Mononuclear cell (primary cell): ENCODE measurements around the gene HMCN2. TPM values are rescaled to one million over a fixed set of nuclear protein-coding genes. Genes with fewer than 3 reads are reported as not detected.

Experiments used
- H3K27me3 ChIP-seq: 2 replicates; pipeline ENCODE4 v1.6.0; 2011; ENCODE audit warnings: low read length, control low read depth; ENCODE audit not compliant: insufficient read depth
- H3K4me1 ChIP-seq: 2 replicates; pipeline ENCODE4 v1.5.1; 2011; ENCODE audit warnings: mild to moderate bottlenecking, low read length, control low read depth; ENCODE audit not compliant: insufficient read depth
- H3K4me3 ChIP-seq: 2 replicates; pipeline ENCODE4 v1.5.1; 2011; ENCODE audit warnings: mild to moderate bottlenecking, low read length, moderate library complexity
- H3K9me3 ChIP-seq: 2 replicates; pipeline ENCODE4 v1.5.1; 2011; ENCODE audit warnings: low read depth, mild to moderate bottlenecking, control low read depth, low read length
- total RNA-seq: library from RNA; depleted of rRNA; stranded (reverse); fragments of >200 nt; gene quantifications from one replicate; pipeline ENCODE4 v1.2.3, GENCODE V29; 2012

The HMCN2 gene
- total RNA-seq, 1 donor, result not detected

- Histone ChIP-seq H3K27me3 (no peaks in the 10 kb centered on the region), H3K4me1 (no peaks in the 10 kb centered on the region), H3K9me3 (no peaks in the 10 kb centered on the region), H3K4me3 (no peak overlapping the region)
These were observed 37.4 kb downstream of the HMCN2 start for GRCh38 chr9:130302785-130303612.

GRCh38 chr9:130303613-130304055, 38.1 kb downstream of the HMCN2 start:
- no peak overlapping the region for H3K4me3 ChIP-seq
- H3K9me3 ChIP-seq, result no peaks in the 10 kb centered on the region
- no peaks in the 10 kb centered on the region for H3K4me1 ChIP-seq
- no peaks in the 10 kb centered on the region for H3K27me3 ChIP-seq

GRCh38 chr9:130304116-130304515, 38.6 kb downstream of the HMCN2 start:
- H3K9me3 ChIP-seq, result no peaks in the 10 kb centered on the region
- no peaks in the 10 kb centered on the region for H3K4me1 ChIP-seq
- H3K27me3 ChIP-seq, result no peaks in the 10 kb centered on the region
- H3K4me3 ChIP-seq, result no peak overlapping the region

- Histone ChIP-seq H3K27me3 (no peaks in the 10 kb centered on the region), H3K4me1 (no peaks in the 10 kb centered on the region), H3K9me3 (no peaks in the 10 kb centered on the region), H3K4me3 (no peak overlapping the region)
These were observed 39.1 kb downstream of the HMCN2 start for GRCh38 chr9:130304643-130305042.

- Histone ChIP-seq H3K9me3 (no peaks in the 10 kb centered on the region), H3K4me3 (no peak overlapping the region), H3K4me1 (no peaks in the 10 kb centered on the region), H3K27me3 (no peaks in the 10 kb centered on the region)
These were observed 39.8 kb downstream of the HMCN2 start for GRCh38 chr9:130305381-130305780.

GRCh38 chr9:130306823-130307666, 41.5 kb downstream of the HMCN2 start:
- Histone ChIP-seq H3K9me3 (no peaks in the 10 kb centered on the region), H3K4me3 (no peak overlapping the region), H3K27me3 (no peaks in the 10 kb centered on the region), H3K4me1 (no peaks in the 10 kb centered on the region)

- H3K27me3 ChIP-seq, result no peaks in the 10 kb centered on the region
- H3K4me3 ChIP-seq, result no peak overlapping the region
- no peaks in the 10 kb centered on the region for H3K9me3 ChIP-seq
- no peaks in the 10 kb centered on the region for H3K4me1 ChIP-seq
These were observed 42.0 kb downstream of the HMCN2 start for GRCh38 chr9:130307667-130307943.

GRCh38 chr9:130308081-130308571, 42.6 kb downstream of the HMCN2 start:
- Histone ChIP-seq H3K9me3 (no peaks in the 10 kb centered on the region), H3K4me3 (no peak overlapping the region), H3K27me3 (no peaks in the 10 kb centered on the region), H3K4me1 (no peaks in the 10 kb centered on the region)

- Histone ChIP-seq H3K4me1 (no peaks in the 10 kb centered on the region), H3K4me3 (no peak overlapping the region), H3K9me3 (no peaks in the 10 kb centered on the region), H3K27me3 (no peaks in the 10 kb centered on the region)
These were observed 44.3 kb downstream of the HMCN2 start for GRCh38 chr9:130309689-130310455.

- H3K27me3 ChIP-seq, result no peaks in the 10 kb centered on the region
- no peaks in the 10 kb centered on the region for H3K4me1 ChIP-seq
- no peak overlapping the region for H3K4me3 ChIP-seq
These were observed 44.9 kb downstream of the HMCN2 start for GRCh38 chr9:130310456-130310855.

GRCh38 chr9:130311003-130311402, 45.4 kb downstream of the HMCN2 start:
- no peak overlapping the region for H3K4me3 ChIP-seq
- H3K9me3 ChIP-seq, result no peaks in the 10 kb centered on the region
- H3K4me1 ChIP-seq, result no peaks in the 10 kb centered on the region
- H3K27me3 ChIP-seq, result no peaks in the 10 kb centered on the region

More at GRCh38 chr9:130310456-130310855, 44.9 kb downstream of the HMCN2 start:
- no peaks in the 10 kb centered on the region for H3K9me3 ChIP-seq

GRCh38 chr9:130311408-130312140, 46.0 kb downstream of the HMCN2 start:
- Histone ChIP-seq H3K4me1 (no peaks in the 10 kb centered on the region), H3K4me3 (no peak overlapping the region), H3K9me3 (no peaks in the 10 kb centered on the region), H3K27me3 (no peaks in the 10 kb centered on the region)

- Histone ChIP-seq H3K27me3 (no peaks in the 10 kb centered on the region), H3K4me3 (no peak overlapping the region), H3K4me1 (no peaks in the 10 kb centered on the region), H3K9me3 (no peaks in the 10 kb centered on the region)
These were observed 47.7 kb downstream of the HMCN2 start for GRCh38 chr9:130313103-130313858.
